Activated naive CD4-positive, alpha-beta T cell (primary cell): ENCODE data around the gene ARFGAP3.

ENCODE experiments used
- DNase-seq, 4 experiments: peaks; one replicate each; lab custom pipeline; 2025; lab: John Stamatoyannopoulos, UW

The ARFGAP3 gene

DNA sequence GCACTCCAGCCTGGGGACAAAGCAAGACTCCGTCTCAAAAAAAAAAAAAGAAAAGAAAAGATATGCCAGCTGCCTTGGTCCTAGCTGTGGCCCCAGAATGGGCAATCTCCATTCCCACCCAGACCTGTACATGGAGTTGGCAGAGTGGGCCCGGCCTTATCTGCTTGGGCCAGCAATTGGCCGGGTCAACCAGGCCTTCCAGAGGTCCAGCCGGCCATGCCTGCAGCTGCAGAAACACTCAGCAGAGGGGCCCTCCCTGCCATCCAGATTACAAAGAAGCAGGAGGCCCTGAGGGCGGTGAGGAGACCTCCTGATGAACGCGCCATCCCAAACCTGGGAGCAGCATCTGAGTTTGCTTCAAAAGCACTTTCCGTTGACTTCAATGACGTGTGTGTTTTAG lies 26.9 kb upstream of the ARFGAP3 start:
- no peak for DNase-seq

DNA sequence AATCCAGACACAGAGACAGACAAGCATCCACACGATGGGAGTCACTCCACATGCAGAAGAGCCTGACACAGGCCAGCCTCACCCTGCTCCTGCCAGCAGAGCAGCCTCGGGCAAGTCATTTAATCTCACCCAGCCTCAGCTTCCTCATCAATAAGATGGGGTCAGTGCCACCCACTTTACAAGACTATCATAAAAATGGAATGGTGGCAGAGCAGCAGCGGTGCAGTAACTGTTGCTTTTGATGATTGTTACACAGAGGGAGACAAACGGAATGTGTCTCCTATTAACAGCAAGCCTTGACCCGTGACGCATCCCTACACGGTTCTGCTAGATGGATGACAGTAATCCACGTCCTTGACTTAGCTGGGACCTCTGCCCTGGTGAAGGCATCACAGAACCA lies 26.0 kb upstream of the ARFGAP3 start:
- no peak for DNase-seq

DNA sequence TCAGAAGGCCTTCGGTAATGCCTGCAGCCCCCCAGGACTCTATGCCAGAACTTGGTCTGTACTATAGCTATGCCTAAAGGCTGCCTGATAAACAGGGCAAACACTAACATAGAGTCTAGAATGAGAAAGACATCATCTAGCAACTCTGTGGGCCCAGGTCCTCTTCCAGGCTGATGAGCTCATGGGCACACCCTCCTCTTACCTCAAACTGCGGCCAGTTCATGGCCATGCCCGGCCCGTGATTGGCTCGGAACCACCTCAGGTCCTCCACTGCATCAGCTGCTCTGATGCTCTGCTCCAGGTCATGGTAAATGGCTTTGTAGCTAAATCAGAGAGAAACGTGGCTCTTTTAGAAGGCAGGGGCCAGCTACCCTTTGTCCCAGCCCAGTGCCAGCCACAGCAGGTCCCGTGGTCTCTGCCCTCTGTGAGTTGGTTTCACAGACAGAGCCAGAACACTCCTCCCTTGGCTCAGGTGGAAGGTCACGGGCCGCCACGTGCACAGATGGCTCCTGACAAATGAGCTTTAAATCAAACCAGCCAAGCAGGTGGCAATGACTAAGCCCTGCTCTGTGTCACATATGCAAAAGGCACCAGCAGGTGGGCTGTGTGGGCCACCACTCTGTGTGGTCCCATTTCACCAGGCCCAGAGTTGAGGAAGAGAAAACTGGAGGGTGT lies 25.0 kb upstream of the ARFGAP3 start:
- DNase-seq: no peak

DNA sequence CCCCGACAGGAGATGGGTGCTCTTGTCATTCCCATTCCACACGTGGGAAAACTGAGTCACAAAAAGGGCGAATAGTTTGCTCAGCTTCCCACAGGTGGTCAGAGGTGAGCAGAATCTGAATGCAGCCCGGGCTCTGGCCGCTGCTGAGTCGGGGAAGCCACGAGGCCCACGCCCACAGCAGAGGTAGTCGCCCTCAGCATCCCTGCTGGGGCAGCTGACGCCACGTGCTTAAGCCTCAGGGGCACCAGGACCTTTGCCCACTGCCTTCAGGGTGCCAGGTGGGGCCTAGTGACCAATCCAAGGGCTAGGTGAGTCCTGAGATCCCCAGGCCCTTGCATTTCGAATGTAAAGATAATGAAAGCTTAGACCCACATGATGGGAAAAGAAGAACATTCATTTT lies 24.2 kb upstream of the ARFGAP3 start:
- no peak for DNase-seq

DNA sequence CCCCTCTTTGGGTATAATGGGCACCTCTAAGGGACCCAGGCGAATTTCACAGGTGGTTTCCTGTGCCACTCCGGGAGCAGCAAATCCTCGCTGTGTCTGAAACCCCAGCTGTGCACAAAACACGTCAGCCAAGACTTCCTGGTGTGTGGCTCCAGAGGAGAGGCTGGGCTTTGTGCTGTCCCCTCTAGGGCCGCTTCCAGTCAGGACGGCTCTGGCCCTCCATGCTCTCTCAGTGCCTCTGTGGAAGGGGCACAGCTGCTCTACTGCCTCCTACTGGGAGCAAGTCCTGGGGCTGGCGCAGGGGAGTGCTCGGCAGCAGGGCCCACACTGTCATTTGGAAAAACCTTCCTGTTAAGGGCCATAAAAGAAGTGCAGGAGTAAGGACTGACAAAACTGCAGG lies 23.7 kb upstream of the ARFGAP3 start:
- DNase-seq: no peak

DNA sequence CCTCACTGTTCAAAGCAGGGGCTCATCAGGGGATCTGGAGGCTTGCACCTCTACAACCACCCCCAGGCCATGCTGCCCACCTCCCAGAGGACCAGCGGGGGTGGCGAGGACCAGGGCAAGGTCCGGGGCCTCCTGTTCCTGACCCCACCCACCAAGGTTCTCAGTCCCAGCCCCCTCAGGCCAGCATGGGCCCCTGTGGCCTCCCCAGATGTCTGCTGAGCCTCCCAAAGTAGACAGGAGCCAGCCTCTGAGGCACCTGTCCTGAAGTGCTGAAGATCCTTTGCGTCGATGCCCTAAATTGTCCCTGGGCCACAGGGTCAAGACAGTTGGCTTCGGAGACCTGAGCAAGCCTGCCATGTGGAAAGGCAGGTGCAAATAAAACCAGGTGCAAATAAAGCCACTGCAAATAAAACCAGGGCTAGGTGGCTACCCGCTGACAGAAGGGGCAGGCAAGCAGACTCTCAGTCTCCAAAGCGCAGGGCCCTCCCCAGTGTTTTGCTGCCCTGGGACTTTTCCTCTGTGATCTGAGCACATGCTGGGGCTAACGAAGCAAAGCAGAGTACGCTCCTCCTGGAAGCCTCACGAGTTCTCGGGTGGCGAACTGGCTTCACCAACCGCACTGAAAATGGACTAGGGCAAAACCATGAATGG lies 22.4 kb upstream of the ARFGAP3 start:
- no peak for DNase-seq

DNA sequence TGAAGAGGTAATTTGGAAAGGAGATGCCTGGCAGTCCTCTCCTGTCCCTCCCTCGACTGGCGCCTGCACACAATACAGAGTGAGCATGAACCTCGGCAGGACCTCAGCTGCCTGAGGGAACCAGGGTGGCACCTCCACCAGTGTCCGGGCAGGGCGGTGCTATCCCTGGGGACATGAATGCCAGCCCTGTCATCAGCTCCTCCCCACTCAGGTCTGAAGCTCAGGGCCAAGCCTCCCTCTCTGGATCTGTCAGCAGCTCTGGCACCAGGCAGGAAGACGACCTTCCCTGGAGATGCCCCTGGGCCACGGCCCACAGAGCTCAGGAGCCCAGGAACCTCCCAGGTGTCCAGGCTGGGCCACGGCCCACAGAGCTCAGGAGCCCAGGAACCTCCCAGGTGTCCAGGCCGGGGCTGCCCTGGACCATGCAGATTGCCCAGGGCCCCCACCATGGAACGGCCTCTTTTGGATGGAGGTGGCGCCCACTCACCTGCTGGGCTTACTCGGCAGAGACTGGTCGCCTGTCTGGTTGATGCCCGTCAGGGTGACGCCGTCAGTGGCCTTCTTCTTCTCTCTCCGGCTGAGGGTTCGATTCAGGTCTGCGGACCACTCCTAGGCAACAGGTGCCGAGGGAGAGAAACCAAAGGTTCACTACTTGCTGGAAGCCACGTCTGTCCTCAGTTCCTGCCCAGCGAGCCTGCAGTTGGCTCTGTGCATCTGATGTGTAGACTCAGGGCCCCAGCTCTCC lies 21.7 kb upstream of the ARFGAP3 start:
- no peak for DNase-seq

DNA sequence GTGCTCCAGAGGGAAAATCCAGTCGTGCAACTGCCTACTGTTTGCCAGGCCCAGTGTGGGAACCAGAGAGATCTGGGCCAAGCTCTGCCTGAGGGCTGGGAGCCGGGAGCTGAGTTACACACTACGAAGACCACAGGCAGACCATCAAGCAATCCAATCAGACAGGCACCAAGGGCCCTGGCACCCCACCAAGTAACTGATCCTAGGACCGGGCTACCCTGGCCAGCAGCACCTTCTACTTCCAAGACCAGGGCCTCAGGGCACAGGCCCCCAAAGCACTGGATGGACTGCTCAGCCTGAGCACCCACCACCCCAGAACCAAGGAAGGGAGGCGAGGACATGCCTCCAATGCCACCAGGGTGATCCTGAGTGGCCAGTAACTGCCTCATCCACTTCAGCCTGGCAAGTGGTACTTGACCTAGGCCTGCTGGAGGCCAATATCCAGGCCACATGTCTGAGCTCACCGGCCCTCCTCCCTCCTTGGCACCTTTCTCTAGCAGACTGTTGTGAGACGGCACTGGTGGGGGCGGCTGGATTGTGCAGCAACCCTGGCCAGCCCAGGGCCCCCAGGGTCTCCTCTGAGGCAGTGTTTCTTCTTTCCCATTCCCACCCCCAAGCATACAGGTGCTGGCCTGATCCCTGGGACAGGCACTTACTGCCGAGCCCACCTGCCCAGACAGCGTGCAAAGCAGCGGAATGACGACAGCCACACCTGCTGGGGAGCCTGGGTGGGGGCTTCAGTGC lies 20.7 kb upstream of the ARFGAP3 start:
- no peak for DNase-seq

DNA sequence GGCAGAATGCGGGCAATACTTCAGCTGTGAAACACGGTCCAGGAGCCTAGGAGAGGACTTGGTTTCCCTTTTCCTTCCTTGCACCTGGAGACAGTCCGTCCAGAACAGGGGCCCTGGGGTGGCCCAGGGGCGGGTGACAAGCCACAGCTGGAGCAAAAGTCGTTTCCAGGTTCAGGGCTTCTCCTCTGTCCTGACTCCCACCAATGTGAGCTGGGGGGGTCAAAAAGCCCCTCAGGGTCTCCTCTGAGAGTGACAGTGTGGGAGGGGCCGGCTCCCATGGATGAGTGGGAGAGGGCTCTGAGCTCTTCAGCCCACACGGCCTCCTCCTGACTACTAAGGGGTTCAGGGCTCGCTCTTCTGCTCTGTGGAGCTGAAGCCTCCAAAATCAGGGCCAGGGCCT lies 20.1 kb upstream of the ARFGAP3 start:
- DNase-seq: no peak

DNA sequence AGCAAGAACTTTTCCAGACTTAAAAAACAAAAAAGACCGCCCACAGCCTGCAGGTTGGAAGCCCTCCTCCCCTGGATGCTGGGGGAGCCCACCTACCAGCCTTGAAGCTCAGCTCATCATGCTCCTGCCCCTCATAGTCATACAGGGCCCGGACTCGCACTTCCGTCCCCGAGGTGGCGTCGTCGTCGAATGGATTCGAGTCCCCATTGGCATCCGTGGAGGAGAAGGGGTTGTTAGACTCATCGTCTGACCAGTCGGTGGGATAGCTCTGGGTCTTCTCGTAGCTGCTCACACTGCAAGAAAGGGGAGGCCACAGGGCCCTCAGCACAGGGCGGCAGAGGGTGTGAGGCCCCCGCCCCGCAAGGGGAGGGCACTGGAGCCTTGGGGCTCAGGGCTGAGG lies 19.0 kb upstream of the ARFGAP3 start:
- no peak for DNase-seq

DNA sequence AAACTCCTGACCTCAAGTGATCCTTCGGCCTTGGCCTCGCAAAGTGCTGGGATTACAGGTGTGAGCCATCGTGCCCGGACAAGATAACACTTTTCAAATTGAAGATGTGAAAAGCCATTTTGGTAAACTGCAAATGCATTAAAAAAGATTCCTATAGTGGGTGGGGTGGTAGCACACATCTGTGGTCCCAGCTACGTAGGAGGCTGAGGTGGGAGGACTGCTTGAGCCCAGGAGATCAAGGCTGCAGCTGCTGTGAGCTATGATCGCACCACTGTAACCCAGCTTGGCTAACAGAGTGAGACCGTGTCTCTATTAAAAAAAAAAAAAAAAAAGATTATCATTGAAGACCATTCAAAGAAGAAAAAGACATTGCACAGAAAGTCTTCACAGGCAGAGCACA lies 16.9 kb upstream of the ARFGAP3 start:
- DNase-seq: no peak

DNA sequence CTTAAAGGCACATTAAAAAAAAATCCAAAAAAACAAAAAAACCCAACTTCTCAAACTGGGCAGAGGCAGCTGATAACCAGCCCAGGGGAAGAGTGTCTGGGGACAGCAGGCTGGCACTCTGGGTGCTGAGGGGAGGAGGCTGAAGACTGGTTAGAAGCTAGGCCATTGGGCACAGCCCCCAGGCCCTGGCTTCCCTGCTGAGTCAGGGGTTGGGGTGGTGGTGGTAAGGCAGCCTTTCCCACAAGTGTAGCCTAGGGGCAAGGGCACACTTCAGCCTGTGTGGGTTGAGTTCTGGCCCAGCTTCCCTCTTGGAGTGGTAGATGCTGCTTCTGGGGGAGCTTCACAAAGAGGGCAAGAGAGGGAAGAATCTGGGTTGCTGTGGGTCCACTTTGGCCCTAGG lies 16.3 kb upstream of the ARFGAP3 start:
- no peak for DNase-seq

DNA sequence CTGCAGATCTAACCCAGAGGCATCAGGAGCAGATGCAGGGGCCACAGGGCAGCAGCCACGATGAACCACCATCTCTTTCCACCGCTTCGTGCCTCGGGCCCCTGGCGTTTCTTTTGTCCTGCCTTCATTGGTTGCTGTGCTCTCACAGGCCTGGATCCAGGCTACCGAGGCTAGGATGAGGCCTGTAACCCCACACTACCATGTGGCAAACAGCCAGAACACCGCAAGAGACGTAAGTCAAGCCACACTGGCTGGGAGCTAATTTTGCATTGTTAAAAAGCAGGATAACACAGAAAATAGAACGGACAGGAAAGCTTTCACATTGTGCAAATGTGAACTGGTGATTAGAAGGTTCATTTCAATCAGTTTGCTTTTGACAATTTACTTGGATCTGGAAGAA lies 15.7 kb upstream of the ARFGAP3 start:
- DNase-seq: no peak

DNA sequence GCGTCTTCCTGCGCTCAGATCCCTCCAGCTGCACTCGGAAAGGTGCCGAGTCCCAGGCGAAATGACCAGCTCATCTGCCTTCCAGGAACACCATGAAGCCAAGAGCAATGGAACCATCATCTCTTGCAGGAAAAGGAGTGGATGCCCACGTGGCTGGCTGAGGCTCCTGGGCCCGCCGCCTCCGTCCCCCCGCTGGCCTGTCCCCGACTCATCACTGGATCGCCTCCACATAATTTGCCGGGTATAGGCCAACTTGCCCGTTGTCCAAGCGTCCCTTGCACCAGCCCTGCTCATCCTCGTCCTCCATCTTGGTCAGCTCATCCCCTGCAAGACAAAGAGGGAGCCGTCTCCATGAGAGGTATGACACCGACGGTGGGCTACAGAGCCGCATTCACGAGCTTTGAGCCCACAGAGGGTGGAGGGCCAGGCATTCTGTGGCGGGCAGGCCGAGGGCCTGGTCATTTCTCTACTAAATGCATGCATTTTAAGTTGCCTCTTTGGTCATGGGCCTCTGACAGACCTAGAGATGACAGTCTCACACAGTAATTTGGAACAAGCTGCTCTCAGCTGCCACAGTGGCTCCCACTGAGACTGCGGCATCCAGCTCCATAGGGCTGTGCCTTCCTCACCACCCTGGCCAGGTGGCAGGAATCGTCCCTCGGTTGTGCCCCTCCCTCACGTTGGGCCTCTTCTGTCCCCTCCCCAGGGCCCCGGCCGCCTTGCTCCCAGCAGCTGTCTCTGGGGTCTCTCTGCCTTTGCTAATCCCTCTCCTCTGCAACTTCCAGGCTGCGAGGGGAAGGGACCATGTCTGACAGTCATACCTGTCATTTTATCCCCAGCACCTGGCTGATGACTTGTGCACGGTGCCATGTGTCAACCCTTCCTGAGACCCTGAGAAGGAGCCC lies 14.3 kb upstream of the ARFGAP3 start:
- no peak for DNase-seq

DNA sequence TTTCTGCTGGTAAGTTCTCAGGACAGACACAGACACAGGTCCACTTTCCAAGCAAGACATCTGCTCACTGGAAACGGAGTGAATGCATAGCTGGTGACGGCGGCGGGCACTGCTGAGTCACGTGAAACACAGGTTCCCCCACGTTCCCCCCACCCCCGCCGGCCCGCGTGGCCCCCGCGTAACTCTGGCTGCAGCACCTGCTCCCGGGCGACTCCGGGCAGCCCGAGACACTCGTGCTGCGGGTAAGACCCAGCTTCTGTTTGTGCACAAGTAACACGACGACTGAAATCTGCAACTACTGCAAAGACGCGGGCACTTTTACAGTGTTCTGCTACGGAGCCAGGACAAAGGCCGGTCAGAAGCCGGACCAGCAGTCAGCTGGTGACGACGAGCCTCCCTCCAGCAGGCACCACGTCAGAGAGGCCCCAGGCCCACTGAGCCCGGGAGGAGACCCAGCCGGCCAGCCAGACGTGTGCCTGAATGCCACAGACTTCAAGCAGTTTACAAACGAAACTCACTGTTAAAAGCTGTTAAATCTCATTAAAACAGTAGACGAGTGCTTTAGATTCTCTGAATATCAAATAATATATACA lies 12.9 kb upstream of the ARFGAP3 start:
- no peak for DNase-seq

DNA sequence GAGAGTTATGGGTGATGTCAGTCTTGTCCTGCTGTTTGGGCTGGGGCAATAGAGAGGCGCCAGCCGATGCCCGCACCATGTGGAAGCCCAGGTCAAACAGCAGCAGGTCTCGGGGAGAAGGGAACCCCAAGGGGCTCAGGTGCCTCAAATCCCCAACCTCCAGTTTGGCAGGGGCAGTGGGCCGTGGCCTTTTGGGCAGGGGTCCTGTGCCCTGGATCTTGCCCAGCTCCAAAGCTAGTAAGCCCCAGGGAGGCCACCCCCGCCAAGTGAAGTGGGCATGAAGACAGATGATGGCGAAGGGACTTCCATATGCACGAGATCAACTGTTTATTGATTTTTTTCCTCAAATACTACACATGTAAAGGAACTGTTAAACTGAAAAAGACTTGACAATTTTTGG lies 12.4 kb upstream of the ARFGAP3 start:
- no peak for DNase-seq

DNA sequence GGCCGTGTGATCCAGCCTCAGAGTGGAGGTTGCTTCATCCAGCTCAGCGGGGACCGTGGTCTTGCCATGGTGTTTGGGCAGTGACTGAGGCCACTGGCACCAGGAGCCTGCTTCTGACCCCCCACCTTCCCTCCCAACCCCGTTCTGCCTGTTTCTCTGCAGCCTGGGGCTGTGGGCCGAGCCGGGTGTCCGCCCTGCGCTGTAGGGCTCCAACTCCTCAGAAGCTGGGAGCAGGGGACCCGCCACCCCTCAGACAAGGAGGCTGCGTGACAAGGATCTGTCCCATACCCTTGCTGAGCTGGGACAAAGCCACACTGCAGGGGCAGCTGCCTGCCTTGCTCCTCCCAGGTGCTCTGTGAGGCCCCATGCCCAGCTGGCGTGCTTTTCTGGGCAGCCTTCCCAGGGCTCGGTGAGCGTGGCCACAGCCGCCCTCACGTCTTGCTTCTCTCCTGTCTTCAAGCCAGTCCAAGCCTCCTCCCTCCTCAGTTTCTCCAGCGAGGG lies 11.7 kb upstream of the ARFGAP3 start:
- DNase-seq: no peak

DNA sequence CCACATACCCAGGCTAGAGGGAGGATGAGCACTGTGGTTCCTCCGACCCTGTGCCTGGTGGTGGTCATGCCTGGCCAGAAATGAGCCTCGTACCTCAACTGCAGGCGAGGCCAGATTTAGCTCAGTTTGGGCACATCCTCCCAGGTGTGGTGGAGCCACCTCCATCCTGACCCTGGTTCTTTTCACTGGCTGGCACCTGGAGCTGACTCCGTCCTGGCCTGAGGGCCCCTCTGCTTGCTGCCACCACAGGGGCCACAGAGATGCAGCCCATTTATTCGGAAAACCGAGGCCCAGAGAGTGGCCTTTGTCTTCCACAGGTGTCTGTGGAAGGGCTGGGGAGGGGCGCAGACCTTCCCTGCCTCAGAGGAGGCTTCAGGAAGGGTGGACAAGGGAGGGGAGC lies 9.0 kb upstream of the ARFGAP3 start:
- no peak for DNase-seq

DNA sequence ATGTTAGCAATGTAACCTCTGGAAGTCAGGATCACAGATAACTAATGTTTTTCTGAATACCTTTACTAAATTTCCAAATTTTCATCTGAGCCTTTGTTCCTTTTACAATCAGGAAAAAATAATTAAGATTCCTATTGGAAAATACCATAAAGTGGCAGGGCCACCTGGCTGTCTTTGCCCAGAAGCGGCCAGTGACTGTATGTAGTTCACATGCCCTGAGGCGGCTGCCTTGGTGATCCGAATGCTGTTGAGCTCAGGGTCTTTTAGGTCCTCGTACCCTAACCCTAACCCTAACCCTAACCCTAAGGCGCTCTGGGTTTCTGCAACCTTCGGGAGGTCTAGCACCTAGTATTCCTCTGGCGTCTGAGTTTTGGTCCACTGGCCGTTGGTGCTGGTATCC lies 8.5 kb upstream of the ARFGAP3 start:
- DNase-seq: no peak

DNA sequence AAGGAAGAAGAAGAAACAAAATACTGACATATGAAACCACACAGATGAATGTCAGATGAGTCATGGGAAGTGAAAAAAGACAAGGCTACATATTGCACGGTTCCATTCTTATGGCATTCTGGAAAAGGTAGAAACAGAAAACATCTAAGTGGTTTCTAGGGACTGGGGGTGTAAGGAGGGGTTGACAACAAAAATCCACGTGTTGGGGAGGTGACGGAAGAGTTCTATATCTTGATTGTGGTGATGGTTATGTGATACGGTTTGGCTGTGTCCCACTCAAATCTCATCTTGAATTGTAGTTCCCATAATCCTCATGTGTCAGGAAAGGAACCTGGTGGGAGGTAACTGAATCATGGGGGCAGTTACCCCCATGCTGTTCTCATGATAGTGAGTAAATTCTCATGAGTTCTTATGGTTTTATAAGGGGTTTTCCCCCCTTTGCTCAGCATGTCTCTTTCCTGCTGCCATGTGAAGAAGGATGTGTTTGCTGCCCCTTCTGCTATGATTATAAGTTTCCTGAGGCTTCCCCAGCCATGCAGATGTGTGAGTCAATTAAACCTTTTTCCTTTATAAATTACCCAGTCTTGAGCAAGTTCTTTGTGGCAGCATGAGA lies 6.4 kb upstream of the ARFGAP3 start:
- no peak for DNase-seq
